ENCODE data around the gene WWC1. TPM values are rescaled to one million over a fixed set of nuclear protein-coding genes. Genes with fewer than 3 reads are reported as not detected.

Gene WWC1
- total and polyA plus RNA-seq, 9 of the 15 experiments (the other 6 are each of a cell fraction or from before 2014, with no cell fraction given), result under 0.01 to 0.54 (median 0.42) TPM; not detected in 6

- no peak for TF ChIP-seq CLOCK (CRISPR knock-in tag; IDR thresholded peaks at IDR 0.05; ENCODE audit: borderline replicate concordance)
- TF ChIP-seq CREB5 (CRISPR knock-in tag; IDR thresholded peaks at IDR 0.05), result no peak
- TF ChIP-seq SIX5 (IDR thresholded peaks at IDR 0.05; ENCODE audit: borderline replicate concordance in 1 of 2, insufficient read depth in 1 of 2, low read depth in 1 of 2, low read length in 2 of 2), result no peak
- TF ChIP-seq ELF4 (CRISPR knock-in tag; IDR thresholded peaks at IDR 0.05), result no peak
- no peak for TF ChIP-seq GATAD2B (IDR thresholded peaks at IDR 0.05; ENCODE audit: borderline replicate concordance)
- no peak for TF ChIP-seq PHB (CRISPR knock-in tag; IDR thresholded peaks at IDR 0.05)
Measured at GRCh38 chr5:168288349-168289245, 2.8 kb upstream of the WWC1 start (continued).

All from K562 (cell line).